Subcutaneous adipose tissue (tissue), 4 donors: Measurements from ENCODE around the gene PCNX2. TPM values are rescaled to one million over a fixed set of nuclear protein-coding genes. Genes with fewer than 3 reads are reported as not detected.

ENCODE experiments used
- total RNA-seq, 4 donors: library from RNA; depleted of rRNA; stranded (reverse); fragments of >200 nt; gene quantifications; one replicate each; pipeline ENCODE4 v1.1.0, GENCODE V29; 2016
- TF ChIP-seq, protein P1 (sequence below): fragments of 450-650 bp; IDR thresholded peaks from one replicate; pipeline ENCODE4 v1.5.1; 2016; ENCODE audit warnings: low read depth, mild to moderate bottlenecking, control low read depth, antibody characterized with exemption, moderate library complexity

Gene PCNX2
- total RNA-seq, 4 donors from 2014 or later = 13.0 to 33.1 (median 18.4) TPM

GRCh38 chr1:233157245-233157644 is 138.3 kb downstream of the PCNX2 start:
- TF ChIP-seq, protein P1, sequence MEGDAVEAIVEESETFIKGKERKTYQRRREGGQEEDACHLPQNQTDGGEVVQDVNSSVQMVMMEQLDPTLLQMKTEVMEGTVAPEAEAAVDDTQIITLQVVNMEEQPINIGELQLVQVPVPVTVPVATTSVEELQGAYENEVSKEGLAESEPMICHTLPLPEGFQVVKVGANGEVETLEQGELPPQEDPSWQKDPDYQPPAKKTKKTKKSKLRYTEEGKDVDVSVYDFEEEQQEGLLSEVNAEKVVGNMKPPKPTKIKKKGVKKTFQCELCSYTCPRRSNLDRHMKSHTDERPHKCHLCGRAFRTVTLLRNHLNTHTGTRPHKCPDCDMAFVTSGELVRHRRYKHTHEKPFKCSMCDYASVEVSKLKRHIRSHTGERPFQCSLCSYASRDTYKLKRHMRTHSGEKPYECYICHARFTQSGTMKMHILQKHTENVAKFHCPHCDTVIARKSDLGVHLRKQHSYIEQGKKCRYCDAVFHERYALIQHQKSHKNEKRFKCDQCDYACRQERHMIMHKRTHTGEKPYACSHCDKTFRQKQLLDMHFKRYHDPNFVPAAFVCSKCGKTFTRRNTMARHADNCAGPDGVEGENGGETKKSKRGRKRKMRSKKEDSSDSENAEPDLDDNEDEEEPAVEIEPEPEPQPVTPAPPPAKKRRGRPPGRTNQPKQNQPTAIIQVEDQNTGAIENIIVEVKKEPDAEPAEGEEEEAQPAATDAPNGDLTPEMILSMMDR = no peak

- TF ChIP-seq, protein P1 = no peak
Measured at GRCh38 chr1:233151861-233152260, 143.7 kb downstream of the PCNX2 start.

DNA sequence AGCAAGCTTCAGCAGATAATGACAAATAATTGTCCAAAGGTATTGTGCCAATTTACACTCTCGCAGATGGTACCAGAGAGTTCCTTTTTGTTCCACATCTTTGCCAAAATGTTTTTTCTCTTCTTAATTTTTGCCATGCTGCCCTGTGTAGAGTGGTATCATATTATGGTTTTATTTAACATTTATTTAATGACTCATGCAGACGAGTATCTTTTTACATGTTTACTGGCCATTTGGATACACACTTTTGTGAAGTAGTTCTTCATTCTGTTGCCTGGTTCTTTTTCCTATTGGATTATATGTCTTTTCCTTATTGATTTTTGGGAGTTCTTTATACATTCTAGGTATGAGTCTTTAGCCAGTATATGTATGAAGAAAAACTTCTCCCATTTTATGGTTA is 151.1 kb downstream of the PCNX2 start:
- TF ChIP-seq, protein P1 = no peak

DNA sequence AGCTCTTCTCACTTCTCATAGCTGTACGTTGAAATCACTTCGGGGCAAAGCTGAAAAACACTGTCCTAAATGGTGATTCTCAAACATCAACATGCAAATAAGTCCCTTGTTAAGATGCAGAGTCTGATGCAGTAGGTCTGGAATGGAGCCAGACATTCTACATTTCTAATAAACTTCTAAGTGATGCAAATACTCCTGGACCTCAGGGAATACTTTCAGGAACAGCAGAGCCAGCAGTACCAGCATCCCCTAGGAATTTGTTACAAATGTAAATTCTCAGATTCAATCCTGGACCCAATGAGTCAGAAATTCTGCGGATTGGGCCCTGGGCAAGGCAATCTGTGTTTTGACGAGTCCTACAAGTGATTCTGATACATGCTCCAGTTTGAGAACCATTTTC is 152.3 kb downstream of the PCNX2 start:
- TF ChIP-seq, protein P1 = no peak

DNA sequence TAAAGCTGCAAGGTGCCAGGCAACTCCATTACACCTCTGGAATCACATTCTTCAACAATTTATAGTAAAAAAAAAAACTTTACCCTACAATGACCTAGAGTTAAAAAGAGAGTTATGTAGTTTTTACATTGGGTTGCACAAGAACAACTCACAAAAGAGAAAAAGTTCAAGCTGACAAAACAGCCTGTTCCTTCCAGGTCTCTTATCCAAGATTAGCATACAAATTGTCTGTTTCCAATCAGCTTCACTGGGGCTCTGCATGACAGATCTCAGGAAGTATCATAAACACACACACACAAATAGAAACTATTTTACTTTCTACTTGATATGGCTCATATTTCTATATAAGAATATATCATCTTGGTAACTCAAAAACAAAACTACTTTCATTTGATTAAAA is 154.6 kb downstream of the PCNX2 start:
- TF ChIP-seq, protein P1 = no peak

DNA sequence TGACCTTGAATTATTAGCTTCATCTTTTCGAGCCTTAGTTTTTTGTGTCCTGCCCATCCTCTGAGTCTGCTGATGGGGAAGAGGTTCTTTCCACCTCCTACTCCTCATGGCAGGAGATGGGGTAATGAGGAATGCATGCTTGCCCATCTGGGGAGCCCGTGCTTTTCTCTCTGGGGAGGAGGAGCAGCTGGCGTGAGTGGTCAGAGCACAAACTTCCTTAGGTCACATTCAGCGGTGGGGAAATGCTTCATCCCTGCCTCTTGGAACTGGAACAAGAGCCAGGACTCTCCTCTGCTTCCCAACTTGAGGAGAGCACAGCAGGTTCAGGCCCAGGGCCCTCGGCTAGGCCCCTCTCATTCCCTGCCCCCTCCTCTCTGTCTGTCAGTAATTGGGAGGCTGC is 155.0 kb downstream of the PCNX2 start:
- TF ChIP-seq, protein P1 = no peak

DNA sequence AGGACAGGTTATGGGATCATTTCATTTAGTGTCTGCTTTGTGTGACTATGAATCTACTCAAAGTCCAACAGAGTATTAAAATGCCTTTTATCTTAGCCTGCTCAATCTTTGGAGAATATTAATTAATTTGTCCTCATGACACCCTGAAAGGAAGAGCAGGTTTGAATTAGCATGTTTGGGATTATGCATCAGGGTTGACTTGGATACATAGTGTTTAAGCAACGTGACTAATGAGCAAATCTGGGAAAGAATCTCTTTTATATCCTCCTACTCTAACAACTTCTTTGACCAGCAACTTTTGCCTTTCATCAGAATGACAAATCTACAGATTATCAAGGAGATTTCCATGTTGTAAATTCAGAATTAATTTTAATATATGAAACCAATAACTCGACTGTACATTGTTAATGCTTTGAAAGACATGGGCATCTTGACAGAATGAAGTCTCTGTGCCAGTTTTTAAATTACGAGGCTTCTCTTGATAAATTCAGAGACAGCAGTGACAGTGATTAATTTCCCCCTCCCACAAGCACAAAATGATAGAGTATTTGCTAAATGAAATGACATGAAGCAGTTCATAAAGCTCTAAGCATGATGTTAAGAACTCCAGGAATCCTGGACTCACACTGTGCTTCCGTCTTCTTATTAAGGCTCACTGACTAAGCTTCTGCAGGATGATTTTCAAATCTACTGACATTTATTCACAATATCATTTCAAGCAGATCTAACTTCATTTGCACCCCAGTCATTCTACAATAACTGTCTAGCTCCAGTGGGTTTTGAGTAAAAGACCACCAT is 156.5 kb downstream of the PCNX2 start:
- TF ChIP-seq, protein P1 = no peak
